Neural cell (in vitro differentiated cells): ENCODE measurements around the gene TNNT3. TPM values are rescaled to one million over a fixed set of nuclear protein-coding genes. Genes with fewer than 3 reads are reported as not detected.

Source experiments
- H2AFZ ChIP-seq: fragments of 200-600, 300-800 bp; sonication (generic), shearing (Covaris generic); 2 replicates; pipeline ENCODE4 v1.6.0; 2014; ENCODE audit warnings: low read depth, mild to moderate bottlenecking, antibody characterized with exemption, low read length, moderate library complexity
- H3F3A ChIP-seq: fragments of 200-600 bp; shearing (Covaris generic); 2 replicates; pipeline ENCODE4 v1.6.1; 2016; ENCODE audit warnings: mild to moderate bottlenecking, moderate library complexity, mixed read lengths, antibody characterized with exemption, low read length; ENCODE audit not compliant: insufficient read depth, poor library complexity, severe bottlenecking
- H3K27ac ChIP-seq: fragments of 200-600, 300-800 bp; sonication (generic), shearing (Covaris generic); 2 replicates; pipeline ENCODE4 v1.5.1; 2014; ENCODE audit warnings: mild to moderate bottlenecking, low read length, moderate library complexity
- H3K27me3 ChIP-seq: fragments of 300-800, 200-600 bp; sonication (generic), shearing (Covaris generic); 2 replicates; pipeline ENCODE4 v1.6.0; 2014; ENCODE audit warnings: mild to moderate bottlenecking, low read depth, low read length, moderate library complexity; ENCODE audit not compliant: insufficient read depth
- H3K36me3 ChIP-seq: fragments of 300-800, 200-600 bp; sonication (generic), shearing (Covaris generic); 2 replicates; pipeline ENCODE4 v1.5.1; 2014; ENCODE audit warnings: mild to moderate bottlenecking, antibody characterized with exemption, low read length, moderate library complexity; ENCODE audit not compliant: insufficient read depth
- H3K4me2 ChIP-seq: fragments of 300-800, 200-600 bp; sonication (generic), shearing (Covaris generic); 2 replicates; pipeline ENCODE4 v1.6.0; 2014; ENCODE audit warnings: mild to moderate bottlenecking, low read length
- H3K4me3 ChIP-seq: fragments of 300-800, 200-600 bp; sonication (generic), shearing (Covaris generic); 2 replicates; pipeline ENCODE4 v1.5.1; 2014; ENCODE audit warnings: mild to moderate bottlenecking, low read length, moderate library complexity
- H3K79me2 ChIP-seq: fragments of 200-600 bp; shearing (Covaris generic); replicated peaks from 2 replicates; pipeline ENCODE4 v1.6.0; 2014; ENCODE audit warnings: mild to moderate bottlenecking, low read length, moderate library complexity; ENCODE audit not compliant: insufficient read depth
- H3K9ac ChIP-seq: fragments of 300-800, 200-600 bp; sonication (generic), shearing (Covaris generic); 2 replicates; pipeline ENCODE4 v1.6.1; 2016; ENCODE audit warnings: mild to moderate bottlenecking, low read length, mixed read lengths
- H3K9me2 ChIP-seq: fragments of 200-600 bp; shearing (Covaris generic); 2 replicates; pipeline ENCODE4 v1.6.1; 2016; ENCODE audit warnings: mild to moderate bottlenecking, low read length, mixed read lengths; ENCODE audit not compliant: insufficient read depth
- H3K9me3 ChIP-seq: fragments of 200-600, 300-800 bp; sonication (generic), shearing (Covaris generic); 2 replicates; pipeline ENCODE4 v1.6.1; 2016; ENCODE audit warnings: mild to moderate bottlenecking, mixed run types, low read length, moderate library complexity, mixed read lengths
- H4K20me1 ChIP-seq: fragments of 200-600 bp; shearing (Covaris generic); 2 replicates; pipeline ENCODE4 v1.6.1; 2016; ENCODE audit warnings: mild to moderate bottlenecking, mixed run types; ENCODE audit not compliant: insufficient read depth
- EP300 ChIP-seq: fragments of 450-650 bp; conservative IDR thresholded peaks from 2 replicates; pipeline ENCODE4 v1.6.1; 2014; ENCODE audit warnings: antibody characterized with exemption, mild to moderate bottlenecking, moderate library complexity; ENCODE audit not compliant: poor library complexity, severe bottlenecking
- EZH2 ChIP-seq: fragments of 200-600, 300-800 bp; shearing (Covaris generic), sonication (generic); IDR thresholded peaks from 2 replicates; pipeline ENCODE4 v1.6.1; 2014; ENCODE audit warnings: antibody characterized with exemption, low read length, borderline replicate concordance, mild to moderate bottlenecking; ENCODE audit not compliant: insufficient read depth, poor library complexity, severe bottlenecking
- MXI1 ChIP-seq: fragments of 450-650 bp; conservative IDR thresholded peaks from 2 replicates; pipeline ENCODE4 v1.6.1; 2014; ENCODE audit warnings: antibody characterized with exemption, mild to moderate bottlenecking; ENCODE audit not compliant: poor library complexity, severe bottlenecking
- POLR2AphosphoS5 ChIP-seq: IDR thresholded peaks from 2 replicates; pipeline ENCODE4 v1.6.1; 2012
- RAD21 ChIP-seq: fragments of 450-650 bp; conservative IDR thresholded peaks from 2 replicates; pipeline ENCODE4 v1.6.1; 2014; ENCODE audit warnings: antibody characterized with exemption, mild to moderate bottlenecking, moderate library complexity
- SMC3 ChIP-seq: fragments of 450-650 bp; conservative IDR thresholded peaks from 2 replicates; pipeline ENCODE4 v1.6.1; 2014; ENCODE audit warnings: antibody characterized with exemption, mild to moderate bottlenecking, moderate library complexity; ENCODE audit not compliant: poor library complexity
- TAF1 ChIP-seq: IDR thresholded peaks from 2 replicates; pipeline ENCODE4 v1.6.1; 2012; ENCODE audit warnings: low read depth
- polyA plus RNA-seq: library from polyadenylated mRNA; depleted of rRNA; stranded (reverse); fragments of >200 nt; gene quantifications from 2 replicates; pipeline ENCODE4 v1.2.3, GENCODE V29; 2014
- TF ChIP-seq, protein P1 (sequence below): IDR thresholded peaks from 2 replicates; pipeline ENCODE4 v1.6.1; 2012; ENCODE audit warnings: borderline replicate concordance
- TF ChIP-seq, protein P2 (sequence below): fragments of 450-650 bp; IDR thresholded peaks from 2 replicates; pipeline ENCODE4 v1.5.1; 2014; ENCODE audit warnings: antibody characterized with exemption, mild to moderate bottlenecking, moderate library complexity; ENCODE audit not compliant: poor library complexity, severe bottlenecking

Gene TNNT3
- polyA plus RNA-seq, 1 donor from 2014 or later: not detected

DNA sequence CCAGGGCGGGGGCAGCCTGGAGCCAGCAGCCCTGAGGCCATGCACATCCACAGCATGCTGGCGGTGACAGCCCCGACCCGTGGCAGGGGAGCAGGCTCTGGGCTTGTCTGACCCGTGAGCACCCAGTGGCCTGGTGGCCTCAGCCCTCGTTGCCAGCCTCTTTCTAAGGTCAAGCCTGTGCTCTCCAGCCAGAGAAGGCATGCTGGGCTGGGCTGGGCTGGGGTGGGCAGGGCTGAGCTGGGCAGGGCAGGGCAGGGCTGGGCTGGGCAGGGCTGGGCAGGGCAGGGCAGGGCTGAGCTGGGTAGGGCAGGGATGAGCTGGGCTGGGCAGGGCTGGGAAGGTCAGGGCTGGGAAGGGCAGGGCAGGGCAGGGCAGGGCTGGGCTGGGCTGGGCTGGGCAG is 67.5 kb downstream of the TNNT3 start:
- H3K9me2 ChIP-seq: no peaks in the 10 kb centered on the region
- TF ChIP-seq TAF1 (no peak), EZH2 (no peak), SMC3 (no peak), MXI1 (no peak), EP300 (no peak), RAD21 (no peak), POLR2AphosphoS5 (no peak)
- TF ChIP-seq, protein P1, sequence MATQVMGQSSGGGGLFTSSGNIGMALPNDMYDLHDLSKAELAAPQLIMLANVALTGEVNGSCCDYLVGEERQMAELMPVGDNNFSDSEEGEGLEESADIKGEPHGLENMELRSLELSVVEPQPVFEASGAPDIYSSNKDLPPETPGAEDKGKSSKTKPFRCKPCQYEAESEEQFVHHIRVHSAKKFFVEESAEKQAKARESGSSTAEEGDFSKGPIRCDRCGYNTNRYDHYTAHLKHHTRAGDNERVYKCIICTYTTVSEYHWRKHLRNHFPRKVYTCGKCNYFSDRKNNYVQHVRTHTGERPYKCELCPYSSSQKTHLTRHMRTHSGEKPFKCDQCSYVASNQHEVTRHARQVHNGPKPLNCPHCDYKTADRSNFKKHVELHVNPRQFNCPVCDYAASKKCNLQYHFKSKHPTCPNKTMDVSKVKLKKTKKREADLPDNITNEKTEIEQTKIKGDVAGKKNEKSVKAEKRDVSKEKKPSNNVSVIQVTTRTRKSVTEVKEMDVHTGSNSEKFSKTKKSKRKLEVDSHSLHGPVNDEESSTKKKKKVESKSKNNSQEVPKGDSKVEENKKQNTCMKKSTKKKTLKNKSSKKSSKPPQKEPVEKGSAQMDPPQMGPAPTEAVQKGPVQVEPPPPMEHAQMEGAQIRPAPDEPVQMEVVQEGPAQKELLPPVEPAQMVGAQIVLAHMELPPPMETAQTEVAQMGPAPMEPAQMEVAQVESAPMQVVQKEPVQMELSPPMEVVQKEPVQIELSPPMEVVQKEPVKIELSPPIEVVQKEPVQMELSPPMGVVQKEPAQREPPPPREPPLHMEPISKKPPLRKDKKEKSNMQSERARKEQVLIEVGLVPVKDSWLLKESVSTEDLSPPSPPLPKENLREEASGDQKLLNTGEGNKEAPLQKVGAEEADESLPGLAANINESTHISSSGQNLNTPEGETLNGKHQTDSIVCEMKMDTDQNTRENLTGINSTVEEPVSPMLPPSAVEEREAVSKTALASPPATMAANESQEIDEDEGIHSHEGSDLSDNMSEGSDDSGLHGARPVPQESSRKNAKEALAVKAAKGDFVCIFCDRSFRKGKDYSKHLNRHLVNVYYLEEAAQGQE: no peak
- TF ChIP-seq, protein P2, sequence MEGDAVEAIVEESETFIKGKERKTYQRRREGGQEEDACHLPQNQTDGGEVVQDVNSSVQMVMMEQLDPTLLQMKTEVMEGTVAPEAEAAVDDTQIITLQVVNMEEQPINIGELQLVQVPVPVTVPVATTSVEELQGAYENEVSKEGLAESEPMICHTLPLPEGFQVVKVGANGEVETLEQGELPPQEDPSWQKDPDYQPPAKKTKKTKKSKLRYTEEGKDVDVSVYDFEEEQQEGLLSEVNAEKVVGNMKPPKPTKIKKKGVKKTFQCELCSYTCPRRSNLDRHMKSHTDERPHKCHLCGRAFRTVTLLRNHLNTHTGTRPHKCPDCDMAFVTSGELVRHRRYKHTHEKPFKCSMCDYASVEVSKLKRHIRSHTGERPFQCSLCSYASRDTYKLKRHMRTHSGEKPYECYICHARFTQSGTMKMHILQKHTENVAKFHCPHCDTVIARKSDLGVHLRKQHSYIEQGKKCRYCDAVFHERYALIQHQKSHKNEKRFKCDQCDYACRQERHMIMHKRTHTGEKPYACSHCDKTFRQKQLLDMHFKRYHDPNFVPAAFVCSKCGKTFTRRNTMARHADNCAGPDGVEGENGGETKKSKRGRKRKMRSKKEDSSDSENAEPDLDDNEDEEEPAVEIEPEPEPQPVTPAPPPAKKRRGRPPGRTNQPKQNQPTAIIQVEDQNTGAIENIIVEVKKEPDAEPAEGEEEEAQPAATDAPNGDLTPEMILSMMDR: no peak

DNA sequence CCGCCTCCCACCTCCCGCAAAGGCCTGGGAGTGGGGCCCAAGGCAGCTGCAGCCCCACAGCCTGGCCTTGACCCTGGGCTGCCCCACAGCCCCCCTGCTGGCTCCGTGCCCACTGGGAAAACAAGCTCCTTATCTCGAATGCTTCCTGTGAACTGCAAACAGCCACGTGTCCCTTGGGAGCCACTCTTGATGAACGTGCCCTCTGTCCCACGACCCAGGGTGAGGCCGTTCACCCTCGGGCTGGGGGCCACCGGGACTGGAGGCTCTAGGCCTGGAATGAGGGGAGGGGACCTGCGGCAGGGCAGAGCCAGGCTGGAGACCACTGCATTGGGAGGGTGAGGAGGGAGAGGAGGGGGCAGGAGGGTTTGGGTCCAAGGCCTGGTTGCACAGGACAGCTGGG is 68.7 kb downstream of the TNNT3 start:
- H3F3A ChIP-seq: no peaks in the 10 kb centered on the region
- H3K9me3 ChIP-seq: no peaks in the 10 kb centered on the region
- H3K9me2 ChIP-seq: no peaks in the 10 kb centered on the region
- H3K4me3 ChIP-seq: no peak overlapping the region
- no peak overlapping the region for H3K4me2 ChIP-seq
- no peaks in the 10 kb centered on the region for H3K27me3 ChIP-seq
- no peaks in the 10 kb centered on the region for H4K20me1 ChIP-seq
- H3K27ac ChIP-seq: no peak overlapping the region
- H3K36me3 ChIP-seq: no peaks in the 10 kb centered on the region
- no peak overlapping the region for H2AFZ ChIP-seq
- H3K79me2 ChIP-seq: no peaks in the 10 kb centered on the region
- no peak overlapping the region for H3K9ac ChIP-seq
- no peak for TF ChIP-seq EP300
- TF ChIP-seq, protein P2: no peak
- TF ChIP-seq, protein P1: no peak
- TF ChIP-seq RAD21: no peak
- TF ChIP-seq MXI1: no peak
- no peak for TF ChIP-seq EZH2
- TF ChIP-seq TAF1: no peak
- TF ChIP-seq POLR2AphosphoS5: no peak
- no peak for TF ChIP-seq SMC3

More for the DNA sequence above, 67.5 kb downstream of the TNNT3 start:
- Histone ChIP-seq H3K36me3 (no peaks in the 10 kb centered on the region), H3K27me3 (no peaks in the 10 kb centered on the region), H3K4me2 (no peak overlapping the region), H3K9ac (no peak overlapping the region), H3K79me2 (no peaks in the 10 kb centered on the region), H3F3A (no peaks in the 10 kb centered on the region), H2AFZ (no peak overlapping the region), H3K27ac (no peak overlapping the region), H4K20me1 (no peaks in the 10 kb centered on the region), H3K9me3 (no peaks in the 10 kb centered on the region), H3K4me3 (no peak overlapping the region)
